ENCODE data around the gene TMEM100.

The TMEM100 gene

GRCh38 chr17:55722742-55723487, at the start of gene TMEM100:
Gene TMEM100, minus strand, starts transcription at chr17:55722864. Its CDS starts 1,794 bp downstream, at chr17:55721070.
- DNase-seq, result no peak

- no peak for DNase-seq
Observed at GRCh38 chr17:55772086-55772485, 49.4 kb upstream of the TMEM100 start.

GRCh38 chr17:55770196-55770870, 47.7 kb upstream of the TMEM100 start:
- peak; percentile 74 for DNase-seq

DNA sequence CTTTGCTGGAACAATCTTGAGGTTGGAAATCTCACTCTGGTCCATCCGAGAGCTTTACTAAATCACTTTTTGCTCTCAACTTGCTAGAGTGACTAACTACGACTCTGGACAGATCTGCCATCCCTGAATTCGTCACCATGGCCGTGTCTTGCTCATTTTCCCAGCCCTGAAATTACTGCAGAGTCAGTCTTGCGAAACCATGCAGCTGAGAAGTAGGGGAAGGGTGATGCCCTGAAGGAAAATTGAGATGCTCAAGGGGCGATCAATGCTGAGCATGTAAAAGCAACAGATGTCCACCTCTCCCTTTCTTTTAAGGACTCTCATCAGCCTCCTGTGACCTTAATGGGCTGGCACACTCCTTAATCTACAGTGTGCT, 46.9 kb upstream of the TMEM100 start:
- no peak for DNase-seq

DNA sequence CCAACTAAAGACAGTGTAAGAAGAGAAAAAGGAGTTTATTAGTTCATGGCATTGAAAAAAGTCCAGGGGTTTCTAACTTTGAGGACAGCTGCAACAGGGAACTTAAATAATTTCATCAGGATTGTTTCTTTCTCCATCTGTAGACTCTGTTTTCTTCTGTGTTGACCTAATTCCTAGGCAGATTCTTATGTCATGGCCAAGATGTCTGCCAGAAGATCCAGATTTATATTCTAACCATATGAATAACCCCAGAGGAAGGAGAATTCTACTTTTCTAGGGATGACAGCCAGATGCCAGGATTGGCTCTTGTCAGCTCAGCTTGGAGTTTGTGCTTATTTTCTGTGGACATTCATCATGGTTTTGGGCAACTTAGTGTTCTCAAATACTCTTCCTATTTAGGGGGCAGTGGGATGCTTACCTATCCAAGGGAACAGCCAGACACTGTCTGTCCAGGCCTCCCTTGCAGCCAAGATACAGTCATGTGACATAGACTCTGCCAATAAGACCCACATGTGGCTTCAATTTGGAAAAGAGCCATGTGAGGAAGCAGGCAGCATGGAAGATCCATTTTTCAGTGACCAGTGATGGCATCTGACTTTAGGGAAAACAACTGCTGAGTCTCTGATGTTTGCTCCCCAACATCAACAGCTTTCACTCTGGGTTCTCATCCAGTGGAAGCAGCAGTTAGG, 46.4 kb upstream of the TMEM100 start:
- DNase-seq, result no peak

DNA sequence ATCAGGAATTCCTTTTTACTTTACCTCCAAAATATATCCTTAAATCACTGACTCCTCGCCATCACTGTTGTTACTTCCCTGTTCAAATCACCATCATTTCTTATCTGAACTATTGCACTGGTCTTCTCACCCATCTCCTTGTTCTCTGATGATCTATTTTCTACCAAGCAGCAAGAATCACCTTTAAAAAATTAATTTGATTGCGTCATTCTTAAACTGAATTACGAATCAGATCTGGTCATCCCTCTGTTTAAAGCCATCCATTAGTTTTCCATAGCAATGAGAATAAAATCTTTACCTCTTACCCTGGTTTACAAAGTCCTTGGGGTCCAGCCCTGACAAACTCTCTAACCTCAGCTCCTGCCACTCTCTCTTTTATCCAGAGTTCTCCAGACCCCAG, 42.8 kb upstream of the TMEM100 start:
- DNase-seq, result no peak

- no peak for DNase-seq
Observed at GRCh38 chr17:55764610-55765009, 41.9 kb upstream of the TMEM100 start.

- no peak for DNase-seq
Observed at GRCh38 chr17:55763856-55764255, 41.2 kb upstream of the TMEM100 start.

- DNase-seq, result no peak
Observed at GRCh38 chr17:55762086-55762858, 39.6 kb upstream of the TMEM100 start.

DNA sequence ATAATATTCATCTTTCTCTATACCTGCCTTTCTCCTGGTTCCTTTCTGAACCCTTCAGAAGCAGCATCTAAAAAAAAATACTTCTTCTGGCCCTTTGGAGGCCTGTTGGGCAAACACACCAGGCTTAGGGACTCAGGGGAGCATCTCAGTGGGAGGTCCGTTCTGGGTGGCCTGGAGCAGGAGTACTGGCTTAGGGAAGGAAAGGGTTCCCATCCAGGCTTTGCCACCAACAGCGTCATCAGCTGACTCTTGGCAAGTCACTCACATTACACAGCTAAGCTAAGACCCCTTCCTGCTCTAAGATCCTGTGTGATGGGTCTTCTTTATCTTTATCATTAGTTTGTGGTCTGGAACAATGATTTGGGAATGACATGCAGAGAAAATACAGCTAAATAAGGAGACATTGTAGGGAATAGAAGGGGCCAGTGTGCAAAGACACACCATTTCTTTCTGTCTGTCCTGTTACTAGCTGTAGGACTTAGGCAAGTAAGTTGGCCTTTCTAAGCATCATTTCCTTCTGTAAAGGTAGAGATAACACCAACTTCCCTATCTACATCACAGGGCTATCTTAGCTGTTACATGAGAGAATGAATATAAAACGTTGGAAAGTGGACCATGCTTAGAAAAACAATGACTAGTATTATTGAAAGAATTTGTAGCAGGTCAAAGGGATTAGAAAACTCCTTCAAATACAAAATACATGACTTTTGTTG, 38.1 kb upstream of the TMEM100 start:
- DNase-seq, result peak; percentile 50

DNA sequence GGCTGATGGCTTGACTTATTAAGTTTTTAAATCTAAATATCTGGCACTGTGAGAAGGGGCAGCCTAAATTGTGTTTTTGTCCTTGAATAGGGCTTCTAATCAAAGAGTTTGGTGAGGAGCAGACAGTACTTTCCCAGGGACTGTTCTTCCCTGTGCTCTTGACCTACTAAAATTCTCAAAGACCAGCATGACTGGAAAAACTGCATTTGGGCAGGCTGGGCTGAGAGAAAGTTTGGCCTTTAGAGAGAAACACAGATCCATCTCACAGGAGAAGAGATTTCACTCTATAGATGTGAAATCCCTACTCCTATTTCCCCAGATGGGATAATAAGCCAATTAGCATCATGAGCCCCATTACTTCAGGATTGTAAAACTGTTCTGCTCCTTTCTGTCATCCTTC, 35.5 kb upstream of the TMEM100 start:
- DNase-seq, result no peak

GRCh38 chr17:55757659-55758058, 35.0 kb upstream of the TMEM100 start:
- no peak for DNase-seq

DNA sequence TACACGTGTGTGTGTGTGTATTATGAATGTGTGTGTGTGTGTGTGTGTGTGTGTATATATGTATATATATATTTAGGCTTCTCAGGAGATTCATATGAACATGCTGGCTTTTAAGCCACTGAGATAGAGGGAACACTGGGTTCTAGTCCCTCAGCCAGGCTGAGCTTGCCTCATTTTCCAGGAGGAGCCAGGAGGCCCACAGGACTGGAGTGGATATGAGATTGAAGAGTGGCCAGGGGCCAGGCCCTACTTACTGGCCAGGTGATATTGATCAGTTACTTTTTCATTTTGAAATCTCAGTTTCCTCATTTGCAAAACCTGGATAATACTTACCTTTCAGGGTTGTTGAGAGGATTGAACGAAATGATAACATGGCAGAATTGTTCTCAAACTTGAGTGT, 34.0 kb upstream of the TMEM100 start:
- no peak for DNase-seq

DNA sequence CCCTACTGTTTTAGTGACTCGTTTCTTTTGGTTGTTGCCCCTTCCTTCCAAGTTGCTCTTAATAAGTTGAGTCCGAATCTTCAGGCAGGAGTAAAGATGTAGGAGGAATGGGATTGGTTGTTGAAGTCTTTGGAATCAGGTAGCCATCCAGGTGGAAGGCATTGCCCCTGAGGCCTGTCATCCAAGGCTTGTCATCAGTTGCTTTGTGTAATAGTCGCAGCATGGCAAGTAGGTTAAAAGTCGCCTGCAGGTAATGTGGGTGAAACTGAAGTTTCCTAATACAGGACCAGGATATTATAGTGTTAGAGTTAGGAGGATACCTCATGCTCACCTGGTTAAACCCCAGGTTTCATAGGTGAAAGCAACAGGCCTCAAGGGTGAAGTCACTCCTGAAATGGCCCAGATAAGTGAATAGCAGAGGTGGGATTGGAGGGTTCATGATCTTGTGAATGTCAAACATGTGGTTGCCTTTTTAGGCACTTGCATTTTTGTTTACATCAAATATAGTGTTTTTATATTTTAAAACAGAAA, 29.1 kb upstream of the TMEM100 start:
- DNase-seq, result no peak

GRCh38 chr17:55750750-55751657, 28.3 kb upstream of the TMEM100 start, which contains the start of gene PCTP:
Gene PCTP, plus strand, starts transcription at chr17:55751051. Its CDS starts 53 bp downstream, at chr17:55751104.
- DNase-seq, result peak; percentile 97

DNA sequence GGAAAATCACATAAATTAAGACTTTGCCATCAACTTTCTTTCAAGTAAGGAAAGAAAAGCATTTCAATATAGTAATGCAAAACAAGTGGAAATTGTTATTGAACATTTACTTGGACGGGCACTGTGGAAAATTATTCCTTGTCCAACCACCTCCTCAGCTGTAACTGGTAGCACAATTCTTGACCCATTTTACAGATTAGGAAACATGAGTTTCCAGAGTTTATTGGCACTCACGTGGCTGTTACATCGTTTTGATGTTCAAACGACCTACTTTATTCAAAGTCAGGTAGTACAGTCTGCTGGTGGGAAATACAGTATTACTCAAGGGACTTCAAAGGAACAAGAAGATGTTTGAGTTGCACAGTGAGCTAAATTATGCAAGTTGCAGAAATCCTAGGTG, 27.3 kb upstream of the TMEM100 start:
- no peak for DNase-seq

- DNase-seq, result no peak
Observed at GRCh38 chr17:55748841-55749240, 26.2 kb upstream of the TMEM100 start.

DNA sequence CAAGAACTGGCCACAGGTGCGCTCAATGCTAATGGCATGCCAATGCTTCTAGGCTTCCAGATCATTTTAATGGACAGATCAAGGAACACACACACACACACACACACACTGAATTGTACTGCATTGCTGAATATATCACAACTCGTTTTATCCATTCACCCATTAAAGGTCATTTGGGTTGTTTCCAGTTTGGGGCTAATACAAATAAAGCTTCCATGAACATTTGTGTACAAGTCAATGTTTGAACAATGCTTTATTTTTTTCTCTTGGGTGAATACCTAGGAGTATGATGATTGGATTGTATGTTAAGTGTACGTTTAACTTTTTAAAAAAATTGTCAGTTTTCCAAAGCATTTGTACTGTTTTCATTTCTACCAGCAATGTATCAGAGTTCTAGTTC, 24.5 kb upstream of the TMEM100 start:
- no peak for DNase-seq

DNA sequence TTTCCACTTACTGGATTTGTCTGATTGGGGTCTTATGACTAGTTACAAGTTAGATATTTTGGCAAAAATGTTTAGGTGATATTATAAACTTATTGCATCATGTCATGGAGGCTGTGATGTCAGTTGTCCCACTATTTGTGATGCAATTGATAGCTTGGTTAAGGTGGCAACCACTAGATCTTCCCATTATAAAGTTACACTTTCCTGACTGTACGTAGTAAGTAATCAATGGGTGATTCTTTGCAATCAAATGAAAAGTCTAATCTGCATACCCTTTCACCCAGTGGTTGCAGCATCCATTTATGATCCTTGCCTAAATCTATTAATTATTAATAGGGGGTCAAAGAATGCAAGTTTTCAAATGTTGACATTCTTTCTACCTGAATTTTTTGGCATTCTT, 23.8 kb upstream of the TMEM100 start:
- DNase-seq, result no peak

- DNase-seq, result no peak
Observed at GRCh38 chr17:55745258-55745657, 22.6 kb upstream of the TMEM100 start.

DNA sequence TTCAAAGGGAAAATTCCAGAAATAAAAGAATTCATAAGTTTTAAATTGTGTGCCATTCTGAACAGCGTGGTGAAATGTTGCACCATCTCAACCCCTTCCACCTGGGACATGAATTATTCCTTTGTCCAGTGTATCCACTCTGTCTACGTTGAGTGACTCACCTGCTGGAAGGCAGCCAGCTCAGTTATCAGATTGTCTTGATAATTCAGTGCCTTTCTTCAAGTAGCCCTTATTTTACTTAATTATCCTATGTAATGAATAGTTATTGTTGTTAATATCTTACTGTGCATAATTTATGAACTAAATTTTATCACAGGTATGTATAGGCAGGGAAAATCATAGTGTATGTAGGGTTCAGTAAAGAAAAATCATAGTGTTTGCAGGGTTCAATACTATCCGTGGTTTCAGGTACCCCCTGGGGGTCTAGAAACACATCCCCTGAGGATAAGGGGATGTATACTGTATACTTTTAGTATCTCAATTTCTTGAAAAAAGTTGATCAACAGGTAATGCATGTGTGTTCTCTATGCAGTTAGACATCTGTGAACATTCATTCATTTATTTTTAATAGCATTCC, 20.5 kb upstream of the TMEM100 start:
- DNase-seq, result no peak
